Stimulated activated CD4-positive, alpha-beta T cell treated with anti-CD3 and anti-CD28 coated beads, Interleukin-12 subunit alpha, Interleukin-12 subunit beta, amount 100 ng/mL, for 24 hours (primary cell): Measurements from ENCODE around the gene MKLN1.

Experiments
- DNase-seq, 2 experiments: peaks; one replicate each; pipeline ENCODE4 v3.0.0-alpha.2; 2020; ENCODE audit warnings: low read depth in 2 of 2

The MKLN1 gene

GRCh38 chr7:131521651-131522163 lies 194.0 kb downstream of the MKLN1 start:
- DNase-seq, result no peak

- no peak for DNase-seq
These were observed 194.8 kb downstream of the MKLN1 start for GRCh38 chr7:131522325-131522930.

- DNase-seq, result no peak
These were observed 196.4 kb downstream of the MKLN1 start for GRCh38 chr7:131524115-131524514.

- no peak for DNase-seq
These were observed 197.0 kb downstream of the MKLN1 start for GRCh38 chr7:131524703-131525102.

- no peak for DNase-seq
These were observed 198.1 kb downstream of the MKLN1 start for GRCh38 chr7:131525820-131526219.

GRCh38 chr7:131527456-131527855 lies 199.8 kb downstream of the MKLN1 start:
- no peak for DNase-seq

GRCh38 chr7:131529179-131529578 lies 201.5 kb downstream of the MKLN1 start:
- DNase-seq, result no peak

GRCh38 chr7:131529617-131530016 lies 201.9 kb downstream of the MKLN1 start:
- no peak for DNase-seq

GRCh38 chr7:131530137-131530536 lies 202.5 kb downstream of the MKLN1 start:
- no peak for DNase-seq

- no peak for DNase-seq
These were observed 205.0 kb downstream of the MKLN1 start for GRCh38 chr7:131532570-131533091.

GRCh38 chr7:131533151-131533559 lies 205.5 kb downstream of the MKLN1 start:
- DNase-seq, result no peak

- no peak for DNase-seq
These were observed 206.2 kb downstream of the MKLN1 start for GRCh38 chr7:131533566-131534561.

- DNase-seq, result no peak
These were observed 208.7 kb downstream of the MKLN1 start for GRCh38 chr7:131536361-131536849.

GRCh38 chr7:131537571-131537978 lies 209.9 kb downstream of the MKLN1 start:
- DNase-seq, result no peak

- no peak for DNase-seq
These were observed 210.6 kb downstream of the MKLN1 start for GRCh38 chr7:131538071-131538812.

GRCh38 chr7:131538813-131539179 lies 211.1 kb downstream of the MKLN1 start:
- DNase-seq, result no peak

- no peak for DNase-seq
These were observed 213.0 kb downstream of the MKLN1 start for GRCh38 chr7:131540491-131541162.

GRCh38 chr7:131543298-131543697 lies 215.6 kb downstream of the MKLN1 start:
- DNase-seq, result no peak

- no peak for DNase-seq
These were observed 216.3 kb downstream of the MKLN1 start for GRCh38 chr7:131544021-131544420.

GRCh38 chr7:131544449-131545301 lies 217.0 kb downstream of the MKLN1 start:
- DNase-seq, result no peak
